ENCODE results near the gene SERPINH1.

Gene SERPINH1

GRCh38 chr11:75532200-75533048, 29.6 kb upstream of the SERPINH1 start:
- peak; percentile 70 for DNase-seq (ENCODE audit: low read depth)

GRCh38 chr11:75533896-75534258, 28.2 kb upstream of the SERPINH1 start:
- DNase-seq (ENCODE audit: low read depth), result no peak

GRCh38 chr11:75534259-75535069, 27.6 kb upstream of the SERPINH1 start:
- no peak for DNase-seq (ENCODE audit: low read depth)

- no peak for DNase-seq (ENCODE audit: low read depth)
Observed at GRCh38 chr11:75535071-75535470, 27.0 kb upstream of the SERPINH1 start.

GRCh38 chr11:75536786-75537641, 25.0 kb upstream of the SERPINH1 start:
- DNase-seq (ENCODE audit: low read depth), result no peak

GRCh38 chr11:75537740-75538139, 24.3 kb upstream of the SERPINH1 start:
- DNase-seq (ENCODE audit: low read depth), result no peak

- no peak for DNase-seq (ENCODE audit: low read depth)
Observed at GRCh38 chr11:75538150-75538942, 23.7 kb upstream of the SERPINH1 start.

- DNase-seq (ENCODE audit: low read depth), result no peak
Observed at GRCh38 chr11:75539459-75540334, 22.4 kb upstream of the SERPINH1 start.

- no peak for DNase-seq (ENCODE audit: low read depth)
Observed at GRCh38 chr11:75541193-75542087, 20.6 kb upstream of the SERPINH1 start.

- DNase-seq (ENCODE audit: low read depth), result no peak
Observed at GRCh38 chr11:75542088-75542438, 20.0 kb upstream of the SERPINH1 start.

- DNase-seq (ENCODE audit: low read depth), result no peak
Observed at GRCh38 chr11:75543806-75544205, 18.2 kb upstream of the SERPINH1 start.

GRCh38 chr11:75547177-75547576, 14.9 kb upstream of the SERPINH1 start:
- DNase-seq (ENCODE audit: low read depth), result no peak

- DNase-seq (ENCODE audit: low read depth), result no peak
Observed at GRCh38 chr11:75547617-75548058, 14.4 kb upstream of the SERPINH1 start.

- no peak for DNase-seq (ENCODE audit: low read depth)
Observed at GRCh38 chr11:75548595-75549272, 13.3 kb upstream of the SERPINH1 start.

- no peak for DNase-seq (ENCODE audit: low read depth)
Observed at GRCh38 chr11:75549370-75549958, 12.6 kb upstream of the SERPINH1 start.

- DNase-seq (ENCODE audit: low read depth), result no peak
Observed at GRCh38 chr11:75553182-75553581, 8.9 kb upstream of the SERPINH1 start.

GRCh38 chr11:75553889-75554257, 8.2 kb upstream of the SERPINH1 start:
- DNase-seq (ENCODE audit: low read depth), result no peak

GRCh38 chr11:75554258-75555022, 7.6 kb upstream of the SERPINH1 start:
- no peak for DNase-seq (ENCODE audit: low read depth)

Measured in stimulated activated CD8-positive, alpha-beta memory T cell treated with anti-CD3 and anti-CD28 coated beads, Interleukin-7, amount 100 ng/mL, for 24 hours (primary cell).